Activated CD4-positive, alpha-beta T cell treated with anti-CD3 and anti-CD28 coated beads, Interleukin-2, amount 50 U/mL, for 48 hours (primary cell): ENCODE measurements around the gene VWA3A.
"Not testable (repeated sequence)": the region's sequence is repeated elsewhere in the genome, so short reads cannot be mapped to it uniquely, and the experiment has no call there.

Source experiments
- DNase-seq, 2 experiments: peaks; one replicate each; pipeline ENCODE4 v3.0.0-alpha.2; 2020

The VWA3A gene

GRCh38 chr16:22184615-22184968 is 92.3 kb downstream of the VWA3A start:
- no peak for DNase-seq

GRCh38 chr16:22186517-22186916 is 94.2 kb downstream of the VWA3A start:
- DNase-seq, result no peak

- DNase-seq, result no peak
Measured at GRCh38 chr16:22188267-22188594, 95.9 kb downstream of the VWA3A start.

GRCh38 chr16:22188595-22189442 is 96.5 kb downstream of the VWA3A start:
- DNase-seq, result peak; percentile 63 to 71

GRCh38 chr16:22189473-22190080 is 97.2 kb downstream of the VWA3A start:
- no peak for DNase-seq

GRCh38 chr16:22190081-22190775 is 97.9 kb downstream of the VWA3A start:
- peak; percentile 100 for DNase-seq

- peak; percentile 100 for DNase-seq
Measured at GRCh38 chr16:22190776-22191531, 98.6 kb downstream of the VWA3A start.

- peak; percentile 34 to 43 for DNase-seq
Measured at GRCh38 chr16:22191532-22192260, 99.4 kb downstream of the VWA3A start.

GRCh38 chr16:22192261-22193062 is 100.1 kb downstream of the VWA3A start:
- DNase-seq, result peak; percentile 78 to 85

- DNase-seq, result no peak
Measured at GRCh38 chr16:22193063-22193411, 100.7 kb downstream of the VWA3A start.

- DNase-seq, result no peak
Measured at GRCh38 chr16:22194707-22195444, 102.5 kb downstream of the VWA3A start.

- no peak for DNase-seq
Measured at GRCh38 chr16:22195445-22195694, 103.0 kb downstream of the VWA3A start.

GRCh38 chr16:22195695-22196558 is 103.6 kb downstream of the VWA3A start:
- peak; percentile 92 to 93 for DNase-seq

GRCh38 chr16:22196559-22197168 is 104.3 kb downstream of the VWA3A start:
- DNase-seq, result not testable (repeated sequence)

GRCh38 chr16:22198547-22199293 is 106.4 kb downstream of the VWA3A start:
- no peak for DNase-seq

GRCh38 chr16:22202261-22202637 is 109.9 kb downstream of the VWA3A start:
- no peak for DNase-seq

- DNase-seq, result no peak
Measured at GRCh38 chr16:22203091-22203490, 110.8 kb downstream of the VWA3A start.

GRCh38 chr16:22204091-22204655 is 111.8 kb downstream of the VWA3A start:
- no peak for DNase-seq

GRCh38 chr16:22205577-22206012 is 113.3 kb downstream of the VWA3A start:
- no peak for DNase-seq
